Peyer's patch (tissue), 4 donors: ENCODE data around the gene ZXDC.

ENCODE experiments used
- CTCF ChIP-seq, 6 experiments: fragments of 450-650 bp in 4 of 6; fragments of 200-600 bp in 2 of 6; sonication (generic) in 1 of 6; IDR thresholded peaks; one replicate each; pipeline ENCODE4 v1.5.1; 2017 to 2019; ENCODE audit warnings: antibody characterized with exemption in 6 of 6, mild to moderate bottlenecking in 3 of 6, moderate library complexity in 1 of 6
- POLR2A ChIP-seq, 2 donors: fragments of 450-650 bp; IDR thresholded peaks; one replicate each; pipeline ENCODE4 v1.5.1; 2017; ENCODE audit warnings: antibody characterized with exemption in 2 of 2, mild to moderate bottlenecking in 2 of 2, moderate library complexity in 2 of 2

- no peak for TF ChIP-seq CTCF (IDR thresholded peaks at IDR 0.05)
- no peak for TF ChIP-seq POLR2A (IDR thresholded peaks at IDR 0.05)
Measured at GRCh38 chr3:126402666-126403302, 72.9 kb downstream of the ZXDC start.
